Superior temporal gyrus (tissue), 1 donor: ENCODE measurements around the gene ATXN7.
A peak's percentile ranks its signal among the peaks of the same experiment; 100 is the strongest.

Source experiments
- DNase-seq: peaks from one replicate; pipeline ENCODE4 v3.0.0-alpha.2; 2016; ENCODE audit errors: extremely low spot score

ATXN7 gene

DNA sequence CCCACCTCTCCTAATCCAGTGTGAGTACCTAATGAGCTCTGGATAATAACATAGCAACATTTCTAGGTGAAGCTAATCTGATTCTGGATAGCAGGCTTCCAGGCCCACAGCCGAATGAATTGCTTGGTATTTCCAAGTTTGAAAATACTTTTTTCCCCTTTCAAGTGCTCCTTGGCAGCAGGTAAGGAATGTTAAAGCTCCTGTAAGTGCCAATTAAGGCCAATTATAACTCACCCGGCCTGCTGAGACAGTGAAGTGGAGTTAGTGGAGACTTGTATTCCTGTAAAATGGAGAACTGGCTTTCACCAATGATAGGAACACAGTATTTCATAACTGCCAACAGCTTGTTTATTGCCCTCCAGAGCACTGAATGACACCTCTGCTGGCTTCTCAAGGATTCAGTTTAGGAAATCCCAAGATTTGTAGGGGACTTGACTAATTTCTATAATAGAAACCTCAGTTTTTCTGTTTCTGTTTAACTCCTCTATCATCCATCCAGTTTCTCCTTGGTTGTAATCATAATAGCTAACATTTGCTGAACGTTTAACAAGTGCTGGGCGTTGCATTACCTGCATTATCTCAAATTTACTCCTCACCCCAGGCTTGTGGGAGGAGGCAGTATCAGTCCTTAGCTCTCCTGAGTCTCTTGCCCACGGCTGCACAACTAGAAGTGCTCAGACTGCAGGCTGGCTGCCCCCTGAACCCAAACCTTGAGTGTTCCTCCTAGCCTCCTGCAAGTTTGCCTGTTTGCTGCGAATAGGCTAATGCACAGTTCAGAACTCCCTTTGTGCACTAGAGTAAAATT is 101.2 kb downstream of the ATXN7 start:
- no peak for DNase-seq

DNA sequence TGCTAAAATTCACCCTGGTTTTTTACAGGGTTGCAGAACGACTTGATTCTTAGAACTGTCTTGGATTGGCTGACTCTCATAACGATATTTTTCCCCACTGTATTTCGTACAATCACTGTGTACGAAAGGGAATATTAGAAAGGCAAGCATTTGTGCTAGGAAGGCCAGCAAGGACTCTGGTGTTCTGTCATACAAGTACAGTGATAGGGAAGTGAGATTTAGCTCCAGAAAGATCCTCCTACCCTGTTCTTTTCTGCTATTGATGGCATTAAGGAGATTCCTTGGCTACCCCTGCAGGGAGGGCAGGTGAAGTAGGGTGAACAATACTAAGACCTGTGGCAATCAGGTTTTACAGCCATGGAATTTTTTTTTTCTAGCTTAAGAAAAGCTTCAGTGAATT is 102.3 kb downstream of the ATXN7 start:
- no peak for DNase-seq

DNA sequence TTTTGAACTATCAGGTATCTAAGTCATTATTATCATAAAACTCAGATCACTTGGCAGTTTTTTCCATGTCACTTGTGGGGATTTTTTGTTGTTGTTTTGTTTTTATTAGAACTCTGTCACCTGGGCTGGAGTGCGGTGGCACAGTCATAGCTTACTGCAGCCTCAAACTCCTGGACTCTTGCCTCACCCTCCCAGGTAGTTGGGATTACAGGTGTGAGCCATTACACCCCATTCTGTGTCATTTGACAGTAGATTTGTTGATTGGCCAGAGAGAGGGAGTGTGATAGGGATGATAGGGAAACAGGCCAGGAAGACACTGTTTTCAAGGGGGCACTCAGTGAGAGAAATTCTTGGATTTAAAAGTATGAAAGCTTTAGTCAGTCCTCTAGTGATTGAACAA is 103.2 kb downstream of the ATXN7 start:
- no peak for DNase-seq

DNA sequence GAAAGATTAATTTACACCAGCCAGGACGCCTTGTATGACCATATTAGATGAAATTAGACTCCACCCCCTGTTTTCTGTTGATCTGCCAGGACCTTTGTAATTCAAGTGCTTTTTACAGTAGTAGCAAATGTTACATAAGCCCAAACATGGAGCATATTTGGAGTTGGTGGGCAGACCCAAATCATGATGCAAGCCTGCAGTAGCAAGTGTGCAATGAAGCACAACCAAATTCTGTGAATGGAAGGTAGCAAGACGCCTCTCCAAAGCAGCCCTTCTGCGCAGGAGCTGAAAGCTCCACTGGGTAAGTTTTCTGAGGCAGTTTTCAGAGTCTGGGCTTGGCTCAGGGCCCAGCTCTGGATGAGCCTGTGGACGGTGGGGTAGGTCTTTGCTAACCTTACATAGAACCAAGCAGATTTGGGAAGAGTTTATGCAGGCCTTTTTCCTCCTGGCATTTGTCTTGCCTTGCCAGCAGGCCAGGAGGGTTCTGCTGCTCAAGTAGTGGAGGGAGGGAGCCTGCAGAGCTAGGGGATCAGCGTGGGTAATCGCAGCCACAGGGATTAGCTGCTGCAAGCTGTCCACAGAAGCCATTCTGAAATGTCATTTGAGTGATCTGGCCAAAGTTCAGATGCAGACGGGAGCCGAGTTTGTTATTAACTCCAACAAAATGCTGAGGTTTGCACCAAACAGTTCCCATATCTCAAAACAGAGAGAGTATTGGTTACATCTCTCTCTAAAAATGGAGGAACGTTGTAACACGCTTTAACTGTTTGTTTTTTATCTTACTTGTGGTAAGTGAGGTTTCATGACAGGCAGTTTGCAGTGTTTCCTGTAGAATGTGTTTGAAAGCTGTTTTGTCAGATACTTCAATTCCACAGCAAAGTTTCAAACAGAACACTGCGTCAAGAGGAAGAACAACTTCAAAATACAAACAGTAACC is 104.3 kb downstream of the ATXN7 start:
- DNase-seq = no peak

DNA sequence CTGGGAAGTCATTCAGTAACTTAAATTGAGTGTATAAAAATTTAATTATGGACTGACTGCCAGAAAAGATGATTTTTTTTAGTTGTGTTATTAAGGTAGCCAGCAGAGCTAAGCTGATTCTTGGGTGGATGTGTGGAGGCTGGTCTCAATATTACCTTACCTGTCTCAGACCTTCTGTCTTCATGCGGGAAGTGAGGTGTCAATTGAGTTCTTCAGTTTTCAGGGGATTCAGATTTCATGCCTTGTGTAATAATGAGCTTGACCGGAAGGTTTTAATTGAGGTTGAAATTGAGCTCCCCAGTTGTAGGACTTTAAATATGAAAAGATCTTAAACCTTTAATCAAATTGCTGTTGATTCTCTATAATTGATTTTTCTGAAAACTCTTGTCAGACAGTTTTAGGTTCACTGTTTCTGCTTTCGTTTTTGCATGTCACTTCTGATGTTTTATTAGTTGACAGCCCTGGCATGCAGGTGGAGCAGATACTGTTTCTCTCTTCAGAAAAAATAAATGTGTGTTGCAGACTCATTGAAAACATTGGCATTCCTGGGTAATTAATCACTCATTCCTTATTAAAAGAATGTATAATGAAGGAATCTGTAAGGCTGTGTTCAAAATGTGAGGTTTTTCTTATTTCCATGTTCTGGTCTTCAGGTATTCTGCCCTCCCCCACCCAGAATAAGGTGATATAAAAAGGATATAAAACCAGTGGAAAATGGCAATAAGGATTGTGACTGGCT is 105.1 kb downstream of the ATXN7 start:
- no peak for DNase-seq

DNA sequence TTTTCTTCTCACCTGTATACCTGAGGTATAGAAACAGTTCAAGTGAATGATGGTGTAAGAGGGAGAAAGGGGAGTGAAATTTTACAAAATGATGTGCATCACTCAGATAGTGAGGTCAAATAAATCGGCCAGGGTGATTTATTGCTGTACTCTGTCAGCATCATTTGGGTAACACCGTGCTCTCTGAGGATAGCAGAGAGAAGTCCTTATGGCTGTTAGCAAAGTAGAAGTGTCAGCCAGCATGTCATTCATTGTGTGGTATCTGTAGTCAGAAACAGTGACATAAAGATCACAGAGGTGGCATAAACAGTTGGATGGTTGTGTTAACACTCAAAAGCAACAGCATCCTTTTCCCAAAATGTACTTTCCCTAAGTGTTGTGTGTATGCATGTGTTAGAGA is 106.2 kb downstream of the ATXN7 start:
- no peak for DNase-seq

DNA sequence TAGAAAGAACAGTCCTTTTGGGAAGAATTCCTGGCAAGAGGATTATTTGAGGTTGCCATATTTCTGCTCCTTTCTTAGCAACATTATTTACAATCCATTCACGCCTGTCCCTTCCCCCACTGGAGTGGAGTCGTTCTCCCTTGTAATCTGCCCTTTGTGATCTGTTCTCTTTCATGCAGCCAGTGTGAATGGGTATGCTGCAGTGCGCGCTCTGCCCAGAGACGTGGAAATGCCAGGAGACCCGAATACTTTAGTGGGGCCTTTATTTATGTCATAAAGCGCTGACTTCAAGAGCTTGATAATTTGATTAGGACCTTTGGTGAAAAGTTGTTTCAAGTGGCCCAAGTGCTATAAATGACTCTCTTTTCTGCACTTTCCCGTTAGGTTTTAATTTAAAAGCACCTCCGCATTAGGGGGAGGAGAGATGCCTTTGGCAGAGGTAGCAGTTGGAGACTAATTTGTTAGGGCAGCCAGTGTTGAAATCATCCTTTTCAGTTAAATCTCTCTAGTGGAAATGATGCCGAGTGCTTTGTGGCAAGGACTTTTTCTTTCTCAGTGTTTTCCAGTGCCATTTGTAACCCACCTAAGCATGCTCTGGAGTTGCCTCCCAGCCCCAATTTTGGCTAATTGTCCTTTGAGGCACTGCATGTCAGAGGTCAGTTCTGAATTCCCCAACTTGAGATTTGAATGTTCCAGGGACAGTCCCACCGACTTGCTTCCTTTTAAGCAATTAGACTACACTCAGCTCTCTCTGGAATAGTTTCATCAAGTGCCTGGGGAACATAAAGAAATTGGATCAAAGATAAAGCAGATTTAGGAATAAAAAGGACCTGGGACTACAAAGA is 107.2 kb downstream of the ATXN7 start:
- DNase-seq = peak; percentile 71

DNA sequence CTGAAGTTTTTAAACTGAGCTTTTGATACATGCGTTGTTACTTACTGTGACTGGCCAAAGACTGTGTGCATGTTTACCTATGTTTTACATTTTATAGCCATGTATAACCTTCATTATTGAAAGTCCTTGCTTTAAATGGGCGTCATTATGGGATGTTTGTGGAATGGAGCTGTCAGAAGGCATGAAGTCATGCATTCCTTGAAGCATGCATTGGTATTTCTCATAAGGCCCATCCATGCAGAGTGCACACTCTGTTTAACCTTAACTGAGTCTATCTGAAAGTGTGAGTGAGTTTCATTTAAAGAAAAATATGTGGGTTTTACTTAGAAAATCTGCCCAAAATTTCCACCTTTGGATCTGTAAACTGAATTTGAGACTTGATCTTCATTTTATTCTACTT is 108.5 kb downstream of the ATXN7 start:
- DNase-seq = no peak

DNA sequence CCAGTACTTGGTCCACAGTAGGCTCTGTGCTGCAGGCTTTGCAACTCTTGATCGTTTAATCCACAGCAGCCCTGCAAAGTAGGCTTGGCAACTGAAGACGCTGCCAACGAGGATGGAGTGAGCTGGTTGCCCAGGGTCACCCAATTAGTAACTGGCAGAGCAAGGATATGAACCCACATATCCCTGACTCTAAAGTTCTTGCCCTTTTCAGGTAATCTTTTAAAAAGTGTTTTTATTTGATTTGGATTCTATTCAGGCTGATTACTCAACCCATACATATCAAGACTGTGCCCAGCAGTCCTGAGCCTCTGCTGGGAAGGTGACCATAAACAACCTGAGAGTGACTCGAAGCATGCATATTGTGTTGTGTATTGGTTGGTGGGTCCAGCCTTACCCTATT is 109.3 kb downstream of the ATXN7 start:
- DNase-seq = no peak

DNA sequence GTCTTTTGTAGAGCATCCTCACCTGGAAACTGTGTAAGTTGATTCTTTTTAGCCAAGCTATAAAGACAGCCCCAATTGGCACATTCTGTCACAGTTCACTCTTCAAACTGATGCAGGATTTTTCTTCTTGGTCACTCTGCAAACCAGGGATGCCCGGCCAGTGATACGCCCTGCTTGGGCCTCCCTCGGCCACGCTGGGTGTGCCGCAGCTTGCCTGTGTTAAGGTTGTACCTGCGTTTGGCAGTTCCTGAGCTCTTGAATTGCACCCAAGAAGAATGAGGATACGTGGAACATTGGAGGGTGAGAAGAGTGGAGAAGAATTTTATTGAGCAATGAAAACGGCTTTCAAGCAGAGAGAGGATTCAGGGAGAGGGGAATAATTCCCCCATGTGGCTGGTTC is 109.7 kb downstream of the ATXN7 start:
- no peak for DNase-seq

DNA sequence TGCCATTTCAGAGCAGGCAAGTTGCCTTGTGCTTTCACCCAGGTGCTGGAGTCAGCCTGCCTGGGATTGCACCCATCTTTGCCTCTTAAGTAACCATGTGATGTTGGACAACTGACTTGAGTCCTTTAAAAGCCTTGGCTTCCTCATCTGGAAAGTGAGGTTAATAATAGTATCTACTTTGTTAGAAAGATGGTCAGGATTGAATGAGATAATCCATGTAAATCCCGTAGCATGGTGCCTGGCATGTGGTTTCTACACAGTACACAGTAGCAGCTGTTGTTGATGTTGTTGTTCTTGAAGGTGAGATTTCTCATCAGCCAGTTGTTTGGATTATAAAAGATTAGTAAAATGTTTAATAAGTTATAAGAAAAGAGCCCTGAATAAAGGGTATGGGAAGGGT is 110.8 kb downstream of the ATXN7 start:
- DNase-seq = no peak

DNA sequence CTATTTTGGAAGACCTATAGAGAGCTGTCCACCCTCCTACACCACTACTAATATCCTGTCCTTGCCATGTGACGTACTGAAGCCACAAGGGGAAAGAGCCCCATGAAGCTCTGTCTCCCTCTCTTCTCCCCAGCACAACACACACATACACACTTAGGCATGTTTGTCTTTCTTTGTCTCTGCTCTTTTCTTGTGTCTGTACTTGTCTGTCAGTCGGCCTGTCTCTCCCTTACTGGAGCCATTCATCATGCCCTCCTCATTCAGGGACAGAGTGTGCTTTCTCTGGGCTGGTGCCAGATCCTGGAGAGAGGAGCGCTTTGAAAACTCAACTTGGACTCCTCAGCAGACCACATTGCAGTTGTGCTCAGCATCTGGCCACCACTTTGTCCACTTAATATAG is 112.1 kb downstream of the ATXN7 start:
- peak; percentile 75 for DNase-seq

DNA sequence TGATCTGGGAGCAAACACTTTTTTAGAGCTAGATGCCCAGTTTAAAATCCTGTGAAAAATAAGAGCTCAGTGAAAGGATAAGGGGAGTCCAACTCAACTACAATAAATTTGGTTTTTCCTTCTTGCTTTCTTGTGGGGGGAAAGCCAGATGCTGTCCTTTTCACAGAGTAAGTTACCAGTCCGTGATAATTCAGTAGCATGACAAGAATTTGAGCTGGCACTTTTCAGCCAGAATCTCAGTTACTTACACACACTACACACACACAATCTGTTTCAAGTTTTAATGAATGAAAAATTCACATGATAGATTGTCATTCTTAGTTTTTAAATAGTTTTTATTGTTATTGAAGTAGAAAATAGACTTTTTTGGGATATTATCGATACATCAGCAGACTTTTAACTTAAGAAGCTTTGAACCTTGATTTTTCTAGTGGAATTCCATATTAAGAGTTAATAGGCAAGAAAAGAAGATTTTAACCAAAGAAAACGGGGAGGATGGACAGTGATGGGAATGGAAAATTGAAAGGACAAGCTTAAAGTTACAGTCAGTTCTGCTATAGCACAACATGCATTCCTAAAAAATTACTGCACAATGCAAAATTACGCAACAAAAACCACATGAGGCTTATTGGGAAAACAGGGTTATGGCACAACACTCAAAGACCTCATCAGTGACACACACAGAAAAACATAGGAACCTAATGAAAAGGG is 112.6 kb downstream of the ATXN7 start:
- DNase-seq = no peak

DNA sequence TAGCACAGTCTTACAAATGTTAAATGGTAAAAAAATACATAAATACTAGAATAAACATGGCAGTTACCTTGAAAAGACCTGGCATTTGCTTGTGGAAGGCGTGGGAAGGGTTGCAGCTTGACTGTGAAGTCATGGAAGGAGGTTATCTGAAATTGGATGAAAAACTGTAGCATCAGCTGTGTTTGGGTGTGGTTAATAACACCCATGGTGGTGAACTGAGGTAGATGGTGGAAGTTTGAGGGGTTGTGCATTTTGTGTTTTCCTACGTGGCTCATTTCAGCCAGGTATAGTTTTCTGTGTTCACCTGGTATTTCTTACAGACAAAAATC is 113.2 kb downstream of the ATXN7 start:
- DNase-seq = no peak

DNA sequence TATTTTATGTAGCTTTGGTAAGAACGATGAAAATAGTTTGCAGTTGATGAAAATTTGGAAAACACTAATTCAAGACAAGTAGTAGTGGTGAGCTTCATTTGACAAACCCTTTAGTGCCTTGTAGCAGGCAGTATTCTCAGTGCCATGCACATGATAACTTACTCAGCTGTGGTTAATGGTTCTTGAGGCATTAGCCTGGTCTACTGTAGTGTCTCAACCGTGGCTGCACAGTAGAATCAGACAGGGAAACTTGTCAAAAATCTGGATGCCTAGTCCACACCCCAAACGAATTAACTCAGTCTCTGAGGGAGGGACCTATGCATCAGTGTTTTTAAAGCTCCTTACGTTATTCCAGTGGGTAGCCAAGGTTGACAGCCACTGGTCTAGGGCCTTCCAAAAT is 114.2 kb downstream of the ATXN7 start:
- DNase-seq = no peak

DNA sequence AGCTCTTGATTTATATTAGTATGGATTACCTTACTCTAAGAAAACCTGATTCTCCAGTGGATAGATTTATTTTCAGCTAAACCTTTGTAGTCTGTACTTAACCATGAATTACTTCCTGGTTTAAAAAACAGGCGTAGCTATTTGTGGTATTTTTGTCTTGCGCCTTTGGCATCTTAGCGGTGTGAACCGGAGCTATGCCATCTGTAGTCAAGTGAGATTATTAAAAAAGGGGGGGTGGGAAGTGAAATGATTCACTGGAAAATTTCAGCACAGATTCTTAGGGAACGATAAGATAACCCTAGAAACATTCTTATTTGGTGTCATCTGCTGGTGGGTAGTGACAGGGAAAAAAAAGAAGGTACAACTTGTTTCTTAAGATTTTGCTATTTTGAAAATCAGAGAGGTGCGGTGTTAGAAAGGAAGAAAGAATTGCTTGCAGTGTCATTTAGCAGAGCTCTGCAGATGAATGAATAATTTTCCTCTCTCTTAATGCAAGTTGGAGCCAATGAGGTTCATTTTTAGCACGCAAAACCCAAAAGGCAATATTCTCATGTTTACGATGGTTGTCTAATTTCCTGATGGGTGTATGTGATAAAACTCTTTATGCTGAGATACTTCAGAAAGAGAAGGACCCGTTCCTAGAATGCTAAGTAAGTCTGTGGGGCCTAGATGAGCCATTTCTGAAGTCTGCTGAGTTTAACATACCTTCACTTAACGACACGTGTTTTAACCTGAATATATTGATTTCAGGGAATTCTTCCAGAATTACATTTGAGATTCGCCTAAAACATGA is 115.6 kb downstream of the ATXN7 start:
- peak; percentile 66 for DNase-seq

DNA sequence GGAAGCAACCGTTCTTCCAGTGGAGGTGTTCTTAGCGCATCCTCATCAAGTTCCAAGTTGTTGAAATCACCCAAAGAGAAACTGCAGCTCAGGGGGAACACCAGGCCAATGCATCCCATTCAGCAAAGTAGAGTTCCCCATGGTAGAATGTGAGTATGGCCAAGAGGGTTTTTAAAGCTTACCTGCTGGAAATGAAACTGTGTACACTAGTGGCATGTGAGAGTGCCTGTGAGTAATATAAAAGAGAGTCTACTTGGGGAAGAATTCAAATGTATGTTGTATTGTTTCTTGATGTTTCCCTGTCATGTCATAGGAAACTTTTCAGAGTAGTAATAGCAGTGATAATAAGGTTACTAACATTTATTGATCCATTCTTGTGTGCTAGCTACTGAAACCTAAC is 116.4 kb downstream of the ATXN7 start:
- no peak for DNase-seq

DNA sequence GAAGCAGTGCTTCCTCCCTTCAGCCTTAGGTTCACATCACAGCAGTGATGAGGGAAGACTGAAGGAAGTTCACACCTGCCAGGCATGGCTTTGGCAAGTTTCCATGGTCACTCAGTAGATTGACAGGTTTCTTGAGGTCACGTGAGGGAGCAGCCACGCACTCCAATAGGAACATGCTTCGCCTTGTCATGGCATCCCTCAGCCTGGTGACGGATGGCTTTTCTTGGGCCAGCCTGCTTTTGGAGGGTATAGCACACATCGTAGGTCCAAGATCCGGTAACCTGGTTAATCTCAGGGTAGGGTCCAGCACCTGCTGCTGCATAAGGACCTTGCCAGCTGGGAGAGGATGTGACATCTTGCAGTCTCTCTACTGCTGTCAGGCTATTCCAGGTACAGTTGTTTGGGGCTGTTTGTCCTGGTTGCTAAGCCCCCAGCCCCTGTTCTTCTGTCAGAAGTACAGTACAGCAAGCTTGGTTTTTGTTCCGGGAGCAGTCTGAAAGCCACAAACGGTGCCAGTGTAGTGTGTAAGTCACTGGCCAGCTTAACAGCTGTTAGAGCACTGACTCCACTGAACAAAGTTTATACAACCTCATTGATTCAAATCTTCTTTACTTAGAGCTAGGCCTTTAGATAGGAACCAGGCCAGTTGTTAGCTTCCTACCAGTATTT is 117.3 kb downstream of the ATXN7 start:
- no peak for DNase-seq

DNA sequence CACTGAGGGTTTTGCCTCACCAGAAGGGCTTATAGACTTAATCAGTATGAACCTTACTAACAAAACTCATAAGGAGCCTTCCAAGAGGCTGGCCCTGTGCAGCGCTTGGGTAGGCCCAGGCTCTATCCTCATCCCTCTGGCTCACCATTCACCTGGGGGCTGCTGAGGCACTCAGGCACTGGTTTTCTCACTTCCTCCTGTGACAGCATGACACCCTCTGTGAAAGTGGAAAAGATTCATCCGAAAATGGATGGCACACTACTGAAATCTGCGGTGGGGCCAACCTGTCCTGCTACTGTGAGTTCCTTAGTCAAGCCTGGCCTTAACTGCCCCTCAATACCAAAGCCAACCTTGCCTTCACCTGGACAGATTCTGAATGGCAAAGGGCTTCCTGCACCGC is 118.3 kb downstream of the ATXN7 start:
- no peak for DNase-seq

DNA sequence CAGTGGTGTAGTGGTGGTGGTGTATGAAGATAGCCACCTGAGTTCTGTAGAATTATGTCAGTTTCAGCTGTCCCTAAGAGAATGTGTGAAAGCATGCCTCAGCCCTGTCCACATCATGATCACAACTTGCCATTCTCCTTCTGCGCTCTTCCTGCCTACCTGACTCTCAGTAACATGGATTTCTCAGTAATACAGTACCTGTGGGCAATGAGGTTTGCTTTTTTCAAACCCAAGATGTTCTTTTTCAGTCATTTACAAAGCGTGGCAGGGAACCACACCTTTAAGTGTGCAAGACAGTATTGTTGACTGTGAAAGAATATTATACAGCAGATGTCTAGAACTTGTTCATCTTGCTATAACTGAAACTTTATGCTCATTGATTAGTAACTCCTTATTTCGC is 120.7 kb downstream of the ATXN7 start:
- no peak for DNase-seq
